HepG2 (cell line): ENCODE data around the gene VSIG10L. TPM values are rescaled to one million over a fixed set of nuclear protein-coding genes. Genes with fewer than 3 reads are reported as not detected.

Experiments used
- ELK4 ChIP-seq: sonication (generic); formaldehyde crosslinking; IDR thresholded peaks from 2 replicates; pipeline ENCODE4 v1.9.0; 2021; ENCODE audit warnings: missing genetic modification reagents, borderline replicate concordance
- ETV6 ChIP-seq: sonication (generic); formaldehyde crosslinking; conservative IDR thresholded peaks from 2 replicates; pipeline ENCODE4 v1.4.0; 2020; ENCODE audit warnings: missing genetic modification reagents
- HCFC1 ChIP-seq: fragments of 150-350 bp; IDR thresholded peaks from 2 replicates; pipeline ENCODE4 v1.6.1; 2014; ENCODE audit warnings: low read depth, low read length
- HDAC2 ChIP-seq: sonication (generic); formaldehyde crosslinking; IDR thresholded peaks from 2 replicates; pipeline ENCODE4 v1.4.0; 2020; ENCODE audit warnings: missing genetic modification reagents
- MZF1 ChIP-seq: sonication (generic); formaldehyde crosslinking; IDR thresholded peaks from 2 replicates; pipeline ENCODE4 v1.8.1; 2023; ENCODE audit warnings: mild to moderate bottlenecking, missing genetic modification reagents, borderline replicate concordance
- ONECUT2 ChIP-seq: sonication (generic); formaldehyde crosslinking; IDR thresholded peaks from 2 replicates; pipeline ENCODE4 v1.4.0; 2020; ENCODE audit warnings: missing genetic modification reagents
- RNF2 ChIP-seq: fragments of 450-650 bp; conservative IDR thresholded peaks from 2 replicates; pipeline ENCODE4 v1.6.1; 2016; ENCODE audit warnings: low read depth
- SNAPC5 ChIP-seq: sonication (generic); formaldehyde crosslinking; IDR thresholded peaks from 2 replicates; pipeline ENCODE4 v1.8.1; 2023; ENCODE audit warnings: mild to moderate bottlenecking, missing genetic modification reagents, borderline replicate concordance
- ZBTB46 ChIP-seq: sonication (generic); formaldehyde crosslinking; IDR thresholded peaks from 2 replicates; pipeline ENCODE4 v1.4.0; 2020; ENCODE audit warnings: mild to moderate bottlenecking, missing genetic modification reagents, borderline replicate concordance
- ZNF124 ChIP-seq: sonication (generic); formaldehyde crosslinking; IDR thresholded peaks from 2 replicates; pipeline ENCODE4 v1.4.0; 2020; ENCODE audit warnings: missing genetic modification reagents
- ZNF207 ChIP-seq: fragments of 450-650 bp; IDR thresholded peaks from 2 replicates; pipeline ENCODE4 v1.6.1; 2016; ENCODE audit warnings: antibody characterized with exemption, borderline replicate concordance
- ZNF460 ChIP-seq: sonication (generic); formaldehyde crosslinking; IDR thresholded peaks from 2 replicates; pipeline ENCODE4 v1.5.1; 2020; ENCODE audit warnings: missing genetic modification reagents, mild to moderate bottlenecking, borderline replicate concordance
- ZNF605 ChIP-seq: sonication (generic); formaldehyde crosslinking; IDR thresholded peaks from 2 replicates; pipeline ENCODE4 v1.8.0; 2022; ENCODE audit warnings: mild to moderate bottlenecking, missing genetic modification reagents
- ZNF7 ChIP-seq: IDR thresholded peaks from 2 replicates; pipeline ENCODE4 v1.6.1; 2016; ENCODE audit warnings: missing biosample characterization, missing genetic modification reagents
- ZNF766 ChIP-seq: sonication (generic); formaldehyde crosslinking; IDR thresholded peaks from 2 replicates; pipeline ENCODE4 v1.5.0; 2020; ENCODE audit warnings: missing genetic modification reagents, borderline replicate concordance
- ZNF883 ChIP-seq: sonication (generic); formaldehyde crosslinking; IDR thresholded peaks from 2 replicates; pipeline ENCODE4 v1.5.1; 2020; ENCODE audit warnings: mild to moderate bottlenecking, missing genetic modification reagents; ENCODE audit errors: not compliant biosample characterization
- polyA plus RNA-seq, 8 experiments: library from polyadenylated mRNA; depleted of rRNA in 3 of 8; stranded (reverse) in 7 of 8; unstranded in 1 of 8; fragments of >200 nt; fragmentation: Illumina TruSeq in 4 of 8; extraction: Trizol in 4 of 8; gene quantifications; 2 replicates each; pipeline versions ENCODE4 v1.2.1 to v1.2.3, GENCODE V29; 2011 to 2016; ENCODE audit warnings: low read depth in 4 of 8, missing spikeins in 1 of 8, mixed read lengths in 1 of 8; ENCODE audit not compliant: insufficient read depth in 1 of 8
- total RNA-seq, 5 experiments: library from RNA; depleted of rRNA; stranded (reverse); fragments of >200 nt; fragmentation: Illumina TruSeq; extraction: Trizol; gene quantifications; 2 replicates each; pipeline ENCODE4 v1.2.3, GENCODE V29; 2016; ENCODE audit warnings: low read depth in 1 of 5
- TF ChIP-seq, protein P1 (sequence below): sonication (generic); formaldehyde crosslinking; IDR thresholded peaks from 2 replicates; pipeline ENCODE4 v1.4.0; 2020; ENCODE audit warnings: missing genetic modification reagents, borderline replicate concordance
- TF ChIP-seq, protein P2 (sequence below): sonication (generic); formaldehyde crosslinking; IDR thresholded peaks from 2 replicates; pipeline ENCODE4 v1.4.0; 2020; ENCODE audit warnings: missing genetic modification reagents, mild to moderate bottlenecking, borderline replicate concordance

The VSIG10L gene
- total and polyA plus RNA-seq, 2 of the 13 experiments (the other 11 are each of a cell fraction or from before 2014, with no cell fraction given): 2.7 to 8.5 TPM

GRCh38 chr19:51365211-51365964, 23.4 kb upstream of the VSIG10L start (continued):
- no peak for TF ChIP-seq SNAPC5 (CRISPR knock-in tag)
- TF ChIP-seq ETV6: no peak
- TF ChIP-seq ZNF207: no peak
- TF ChIP-seq ONECUT2 (CRISPR knock-in tag): 0 out of 2 replicates have a peak, but pooled peaks have one; percentile 28
- TF ChIP-seq HCFC1: 0 out of 2 replicates have a peak, but pooled peaks have one; percentile 20
- peak; percentile 43; the same call in 1 of the 2 replicates for TF ChIP-seq ZNF605 (CRISPR knock-in tag)
- TF ChIP-seq ZBTB46 (CRISPR knock-in tag): no peak
- TF ChIP-seq HDAC2 (CRISPR knock-in tag): peak; percentile 83; the same call in 1 of the 2 replicates
- TF ChIP-seq, protein P1, sequence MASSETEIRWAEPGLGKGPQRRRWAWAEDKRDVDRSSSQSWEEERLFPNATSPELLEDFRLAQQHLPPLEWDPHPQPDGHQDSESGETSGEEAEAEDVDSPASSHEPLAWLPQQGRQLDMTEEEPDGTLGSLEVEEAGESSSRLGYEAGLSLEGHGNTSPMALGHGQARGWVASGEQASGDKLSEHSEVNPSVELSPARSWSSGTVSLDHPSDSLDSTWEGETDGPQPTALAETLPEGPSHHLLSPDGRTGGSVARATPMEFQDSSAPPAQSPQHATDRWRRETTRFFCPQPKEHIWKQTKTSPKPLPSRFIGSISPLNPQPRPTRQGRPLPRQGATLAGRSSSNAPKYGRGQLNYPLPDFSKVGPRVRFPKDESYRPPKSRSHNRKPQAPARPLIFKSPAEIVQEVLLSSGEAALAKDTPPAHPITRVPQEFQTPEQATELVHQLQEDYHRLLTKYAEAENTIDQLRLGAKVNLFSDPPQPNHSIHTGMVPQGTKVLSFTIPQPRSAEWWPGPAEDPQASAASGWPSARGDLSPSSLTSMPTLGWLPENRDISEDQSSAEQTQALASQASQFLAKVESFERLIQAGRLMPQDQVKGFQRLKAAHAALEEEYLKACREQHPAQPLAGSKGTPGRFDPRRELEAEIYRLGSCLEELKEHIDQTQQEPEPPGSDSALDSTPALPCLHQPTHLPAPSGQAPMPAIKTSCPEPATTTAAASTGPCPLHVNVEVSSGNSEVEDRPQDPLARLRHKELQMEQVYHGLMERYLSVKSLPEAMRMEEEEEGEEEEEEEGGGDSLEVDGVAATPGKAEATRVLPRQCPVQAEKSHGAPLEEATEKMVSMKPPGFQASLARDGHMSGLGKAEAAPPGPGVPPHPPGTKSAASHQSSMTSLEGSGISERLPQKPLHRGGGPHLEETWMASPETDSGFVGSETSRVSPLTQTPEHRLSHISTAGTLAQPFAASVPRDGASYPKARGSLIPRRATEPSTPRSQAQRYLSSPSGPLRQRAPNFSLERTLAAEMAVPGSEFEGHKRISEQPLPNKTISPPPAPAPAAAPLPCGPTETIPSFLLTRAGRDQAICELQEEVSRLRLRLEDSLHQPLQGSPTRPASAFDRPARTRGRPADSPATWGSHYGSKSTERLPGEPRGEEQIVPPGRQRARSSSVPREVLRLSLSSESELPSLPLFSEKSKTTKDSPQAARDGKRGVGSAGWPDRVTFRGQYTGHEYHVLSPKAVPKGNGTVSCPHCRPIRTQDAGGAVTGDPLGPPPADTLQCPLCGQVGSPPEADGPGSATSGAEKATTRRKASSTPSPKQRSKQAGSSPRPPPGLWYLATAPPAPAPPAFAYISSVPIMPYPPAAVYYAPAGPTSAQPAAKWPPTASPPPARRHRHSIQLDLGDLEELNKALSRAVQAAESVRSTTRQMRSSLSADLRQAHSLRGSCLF (CRISPR knock-in tag): no peak
- TF ChIP-seq ZNF883 (CRISPR knock-in tag): no peak
- TF ChIP-seq ZNF460 (CRISPR knock-in tag): no peak
- no peak for TF ChIP-seq RNF2
- TF ChIP-seq MZF1 (CRISPR knock-in tag): no peak
- TF ChIP-seq ZNF124 (CRISPR knock-in tag): peak; percentile 73
- TF ChIP-seq, protein P2, sequence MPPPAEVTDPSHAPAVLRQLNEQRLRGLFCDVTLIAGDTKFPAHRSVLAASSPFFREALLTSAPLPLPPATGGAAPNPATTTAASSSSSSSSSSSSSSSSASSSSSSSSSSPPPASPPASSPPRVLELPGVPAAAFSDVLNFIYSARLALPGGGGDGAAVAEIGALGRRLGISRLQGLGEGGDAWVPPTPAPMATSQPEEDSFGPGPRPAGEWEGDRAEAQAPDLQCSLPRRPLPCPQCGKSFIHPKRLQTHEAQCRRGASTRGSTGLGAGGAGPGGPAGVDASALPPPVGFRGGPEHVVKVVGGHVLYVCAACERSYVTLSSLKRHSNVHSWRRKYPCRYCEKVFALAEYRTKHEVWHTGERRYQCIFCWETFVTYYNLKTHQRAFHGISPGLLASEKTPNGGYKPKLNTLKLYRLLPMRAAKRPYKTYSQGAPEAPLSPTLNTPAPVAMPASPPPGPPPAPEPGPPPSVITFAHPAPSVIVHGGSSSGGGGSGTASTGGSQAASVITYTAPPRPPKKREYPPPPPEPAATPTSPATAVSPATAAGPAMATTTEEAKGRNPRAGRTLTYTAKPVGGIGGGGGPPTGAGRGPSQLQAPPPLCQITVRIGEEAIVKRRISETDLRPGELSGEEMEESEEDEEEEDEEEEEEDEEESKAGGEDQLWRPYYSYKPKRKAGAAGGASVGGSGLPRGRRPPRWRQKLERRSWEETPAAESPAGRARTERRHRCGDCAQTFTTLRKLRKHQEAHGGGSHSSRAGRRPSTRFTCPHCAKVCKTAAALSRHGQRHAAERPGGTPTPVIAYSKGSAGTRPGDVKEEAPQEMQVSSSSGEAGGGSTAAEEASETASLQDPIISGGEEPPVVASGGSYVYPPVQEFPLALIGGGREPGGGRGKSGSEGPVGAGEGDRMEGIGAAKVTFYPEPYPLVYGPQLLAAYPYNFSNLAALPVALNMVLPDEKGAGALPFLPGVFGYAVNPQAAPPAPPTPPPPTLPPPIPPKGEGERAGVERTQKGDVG (CRISPR knock-in tag): no peak
- no peak for TF ChIP-seq ELK4 (CRISPR knock-in tag)
- TF ChIP-seq ZNF766: 0 out of 2 replicates have a peak, but pooled peaks have one; percentile 38
- no peak for TF ChIP-seq ZNF7
